ENCODE results near the gene CALHM1. TPM values are rescaled to one million over a fixed set of nuclear protein-coding genes. Genes with fewer than 3 reads are reported as not detected.

Gene CALHM1
- total and polyA plus RNA-seq, 2 experiments from 2014 or later, result 0.11 TPM; not detected in 1

GRCh38 chr10:103493916-103494877, 35.5 kb upstream of the CALHM1 start:
- no peak overlapping the region for H3K27ac Mint-ChIP-seq
- peaks cover 28% of the 10 kb centered on the region for H3K27me3 Mint-ChIP-seq (ENCODE audit: insufficient read depth, low read depth, poor library complexity)
- peak; percentile 58 for ATAC-seq

More at GRCh38 chr10:103493916-103494877, 35.5 kb upstream of the CALHM1 start:
- Mint-ChIP-seq H3K36me3 (ENCODE audit: low read depth) (no peaks in the 10 kb centered on the region), H3K9me3 (no peaks in the 10 kb centered on the region; the same call in 2 of the 3 replicates), H3K4me3 (peak overlapping the region; percentile 80), H3K4me1 (peaks cover 18% of the 10 kb centered on the region; the same call in 2 of the 3 replicates)
- Histone ChIP-seq H3K9me2 (ENCODE audit: insufficient read depth) (no peaks in the 10 kb centered on the region), H3K4me2 (peak overlapping the region; percentile 90), H2AFZ (peak overlapping the region; percentile 94), H4K20me1 (replicated peaks; ENCODE audit: insufficient read depth) (no peaks in the 10 kb centered on the region), H3K27me3 (ENCODE audit: insufficient read depth) (peaks cover 58% of the 10 kb centered on the region), H3K4me1 (ENCODE audit: insufficient read depth) (no peaks in the 10 kb centered on the region; the same call in 1 of the 2 replicates), H3K79me2 (replicated peaks; ENCODE audit: insufficient read depth) (no peaks in the 10 kb centered on the region), H3K36me3 (ENCODE audit: insufficient read depth) (no peaks in the 10 kb centered on the region), H3K4me3 (peak overlapping the region; percentile 79), H3K27ac (ENCODE audit: low read depth) (no peak overlapping the region), H3F3A (replicated peaks; ENCODE audit: low read depth) (peaks cover 5% of the 10 kb centered on the region; the same call in 1 of the 2 replicates)
- peak; percentile 64 for DNase-seq (ENCODE audit: low spot score)
- TF ChIP-seq JUNB (IDR thresholded peaks at IDR 0.05; ENCODE audit: unreplicated experiment), result no peak
- TF ChIP-seq ETS1 (IDR thresholded peaks at IDR 0.05), result no peak
- TF ChIP-seq STAT1 (IDR thresholded peaks at IDR 0.05; ENCODE audit: unreplicated experiment), result no peak
- TF ChIP-seq POLR2AphosphoS5 (IDR thresholded peaks at IDR 0.05; ENCODE audit: low read depth), result no peak
- no peak for TF ChIP-seq NANOG (IDR thresholded peaks at IDR 0.05; ENCODE audit: borderline replicate concordance)
- TF ChIP-seq REST (IDR thresholded peaks at IDR 0.05; ENCODE audit: unreplicated experiment), result no peak
- TF ChIP-seq ZNF331 (CRISPR knock-in tag; IDR thresholded peaks at IDR 0.05; ENCODE audit: low read depth), result no peak
- no peak for TF ChIP-seq ZNF114 (CRISPR knock-in tag; IDR thresholded peaks at IDR 0.05)
- no peak for TF ChIP-seq CREB1 (CRISPR knock-in tag; IDR thresholded peaks at IDR 0.05; ENCODE audit: low read depth)
- no peak for TF ChIP-seq EZH2phosphoT487 (IDR thresholded peaks at IDR 0.05; ENCODE audit: unreplicated experiment)
- TF ChIP-seq EZH2 (IDR thresholded peaks at IDR 0.05; ENCODE audit: low read depth, unreplicated experiment), result no peak
- TF ChIP-seq CTCF (conservative IDR thresholded peaks at IDR 0.05; ENCODE audit: low read depth in 2 of 2), result no peak
- TF ChIP-seq ZNF462 (CRISPR knock-in tag; IDR thresholded peaks at IDR 0.05), result no peak
